Nephron progenitor cell (in vitro differentiated cells): Measurements from ENCODE around the gene ARHGEF7.
A peak's percentile ranks its signal among the peaks of the same experiment; 100 is the strongest.

Experiments
- DNase-seq: peaks from one replicate; pipeline ENCODE4 v3.0.0; 2021
- H3K27ac Mint-ChIP-seq: 2 replicates; pipeline ENCODE4 v1.8.0; 2021; ENCODE audit warnings: mild to moderate bottlenecking, moderate library complexity, mixed read lengths
- H3K27me3 Mint-ChIP-seq: 2 replicates; pipeline ENCODE4 v1.8.0; 2021; ENCODE audit warnings: mild to moderate bottlenecking, low read depth, mixed read lengths; ENCODE audit not compliant: poor library complexity
- H3K36me3 Mint-ChIP-seq: 2 replicates; pipeline ENCODE4 v1.8.0; 2021; ENCODE audit warnings: low read depth, mixed read lengths
- H3K4me1 Mint-ChIP-seq: 2 replicates; pipeline ENCODE4 v1.8.0; 2021; ENCODE audit warnings: mixed read lengths
- H3K4me3 Mint-ChIP-seq: 2 replicates; pipeline ENCODE4 v1.8.0; 2021; ENCODE audit warnings: mild to moderate bottlenecking, moderate library complexity, mixed read lengths
- H3K9me3 Mint-ChIP-seq: 2 replicates; pipeline ENCODE4 v1.8.0; 2021; ENCODE audit warnings: mild to moderate bottlenecking, moderate library complexity, mixed read lengths
- TF ChIP-seq, protein P1 (sequence below): fragments of 200-600 bp; sonication (generic); IDR thresholded peaks from 2 replicates; pipeline ENCODE4 v1.5.0; 2021; ENCODE audit warnings: antibody characterized with exemption

The ARHGEF7 gene

DNA sequence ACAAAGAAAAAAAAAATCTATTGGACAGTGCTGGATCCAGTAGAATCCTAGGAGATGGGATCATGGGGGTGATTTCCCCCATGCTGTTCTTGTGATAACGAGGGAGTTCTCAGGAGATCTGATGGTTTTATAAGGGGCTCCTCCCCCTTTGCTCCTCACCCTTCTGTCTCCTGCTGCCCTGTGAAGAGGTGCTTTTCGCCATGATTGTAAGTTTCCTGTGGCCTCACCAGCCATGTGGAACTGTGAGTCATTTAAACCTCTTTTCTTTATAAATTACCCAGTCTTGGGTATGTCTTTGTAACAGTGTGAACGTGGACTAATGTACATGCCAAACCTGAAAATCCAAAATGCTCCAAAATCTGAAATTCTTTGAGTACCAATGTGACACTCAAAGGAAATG lies 45.5 kb downstream of the ARHGEF7 start:
- DNase-seq: no peak
- peaks cover 2% of the 10 kb centered on the region for H3K4me1 Mint-ChIP-seq
- no peak overlapping the region for H3K27ac Mint-ChIP-seq
- TF ChIP-seq, protein P1, sequence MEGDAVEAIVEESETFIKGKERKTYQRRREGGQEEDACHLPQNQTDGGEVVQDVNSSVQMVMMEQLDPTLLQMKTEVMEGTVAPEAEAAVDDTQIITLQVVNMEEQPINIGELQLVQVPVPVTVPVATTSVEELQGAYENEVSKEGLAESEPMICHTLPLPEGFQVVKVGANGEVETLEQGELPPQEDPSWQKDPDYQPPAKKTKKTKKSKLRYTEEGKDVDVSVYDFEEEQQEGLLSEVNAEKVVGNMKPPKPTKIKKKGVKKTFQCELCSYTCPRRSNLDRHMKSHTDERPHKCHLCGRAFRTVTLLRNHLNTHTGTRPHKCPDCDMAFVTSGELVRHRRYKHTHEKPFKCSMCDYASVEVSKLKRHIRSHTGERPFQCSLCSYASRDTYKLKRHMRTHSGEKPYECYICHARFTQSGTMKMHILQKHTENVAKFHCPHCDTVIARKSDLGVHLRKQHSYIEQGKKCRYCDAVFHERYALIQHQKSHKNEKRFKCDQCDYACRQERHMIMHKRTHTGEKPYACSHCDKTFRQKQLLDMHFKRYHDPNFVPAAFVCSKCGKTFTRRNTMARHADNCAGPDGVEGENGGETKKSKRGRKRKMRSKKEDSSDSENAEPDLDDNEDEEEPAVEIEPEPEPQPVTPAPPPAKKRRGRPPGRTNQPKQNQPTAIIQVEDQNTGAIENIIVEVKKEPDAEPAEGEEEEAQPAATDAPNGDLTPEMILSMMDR: no peak
- no peaks in the 10 kb centered on the region for H3K9me3 Mint-ChIP-seq
- no peak overlapping the region for H3K4me3 Mint-ChIP-seq
- peaks cover 38% of the 10 kb centered on the region for H3K36me3 Mint-ChIP-seq
- H3K27me3 Mint-ChIP-seq: no peaks in the 10 kb centered on the region

DNA sequence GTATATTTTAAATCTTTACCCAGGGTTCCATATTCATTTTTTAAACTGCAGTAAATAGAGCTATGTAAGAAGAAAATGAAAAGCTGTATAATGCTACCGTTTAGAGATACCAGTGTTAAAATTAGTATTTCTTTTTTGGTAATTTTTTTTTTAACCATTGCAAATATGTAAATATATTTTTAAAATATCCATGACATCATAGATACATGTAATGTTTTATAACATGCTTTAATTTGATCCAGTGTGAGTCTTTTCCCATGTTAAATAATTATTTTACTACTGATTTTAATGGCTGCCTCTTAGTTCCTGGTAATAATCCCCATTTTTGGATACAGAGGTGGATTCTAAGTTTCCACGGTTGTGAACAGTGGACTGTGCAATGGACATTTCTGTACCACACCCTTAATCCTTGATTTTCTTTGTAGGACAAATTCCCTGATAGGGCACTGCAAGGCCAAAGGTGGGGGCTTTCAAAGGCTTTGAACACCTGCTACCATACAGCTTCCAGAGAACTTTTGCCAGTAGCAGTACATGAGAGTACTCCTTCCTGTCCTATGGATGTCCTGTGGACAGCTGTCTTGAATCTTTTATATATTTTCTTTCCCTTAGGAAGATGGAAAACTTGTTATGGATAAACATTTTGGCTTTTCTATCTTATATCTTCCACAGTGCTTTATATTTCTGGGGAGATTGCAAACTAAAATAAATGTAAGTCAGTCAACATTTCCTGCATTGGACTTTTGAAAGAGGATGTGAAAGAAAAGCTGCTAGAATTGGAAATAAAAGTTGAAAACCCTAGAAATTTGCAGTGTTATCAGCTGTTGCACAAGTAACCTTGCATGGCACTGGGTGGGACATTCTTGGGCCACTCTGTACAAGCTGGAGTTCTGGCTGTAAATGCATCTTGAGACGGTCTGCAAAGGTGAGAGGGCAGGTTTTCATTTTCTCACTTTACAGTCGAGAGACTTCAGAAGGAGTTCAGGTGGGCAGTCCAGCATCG lies 46.8 kb downstream of the ARHGEF7 start:
- Mint-ChIP-seq H3K4me1 (peaks cover 11% of the 10 kb centered on the region), H3K27me3 (no peaks in the 10 kb centered on the region), H3K36me3 (peaks cover 43% of the 10 kb centered on the region), H3K4me3 (no peak overlapping the region), H3K9me3 (no peaks in the 10 kb centered on the region), H3K27ac (no peak overlapping the region)
- DNase-seq: no peak
- TF ChIP-seq, protein P1: no peak

DNA sequence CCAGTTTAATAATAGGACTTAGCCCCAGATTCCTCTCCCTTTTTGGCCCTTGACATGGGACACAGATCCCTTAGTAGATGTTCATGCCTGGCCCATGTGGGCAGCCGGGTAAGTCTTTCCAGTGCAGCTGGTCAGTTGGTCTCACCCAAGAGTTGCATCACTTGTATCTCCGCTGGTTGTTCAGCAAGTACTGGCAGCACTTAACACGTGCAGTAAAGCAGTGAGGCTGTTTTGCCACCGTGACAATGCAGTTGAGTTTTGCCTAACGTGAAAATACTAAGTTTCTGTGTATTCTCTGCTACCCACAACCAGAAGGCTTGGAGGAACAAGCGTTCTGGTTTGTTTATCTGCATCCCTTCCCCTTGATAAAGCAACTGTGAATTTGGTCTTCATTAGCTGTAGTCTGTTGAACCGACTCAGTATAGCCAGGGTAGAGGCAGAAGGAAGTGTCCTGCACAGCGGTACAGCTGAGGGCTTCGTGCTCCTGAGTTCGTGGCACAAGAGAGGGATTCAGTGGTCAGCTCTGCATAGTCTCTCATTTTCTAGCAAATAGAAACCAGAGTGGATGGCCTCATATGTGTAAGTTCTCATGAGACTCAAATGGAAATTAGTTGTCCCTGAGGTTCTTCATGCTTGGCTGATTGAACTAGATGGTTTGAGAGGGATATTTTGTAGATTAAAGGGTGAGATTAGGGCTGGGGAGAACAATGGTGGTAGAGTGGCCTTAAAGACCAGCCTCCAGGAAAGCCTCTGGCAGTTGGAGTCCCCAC lies 50.3 kb downstream of the ARHGEF7 start:
- TF ChIP-seq, protein P1: no peak
- no peaks in the 10 kb centered on the region for H3K27me3 Mint-ChIP-seq
- peak overlapping the region; percentile 14 for H3K27ac Mint-ChIP-seq
- H3K4me1 Mint-ChIP-seq: peaks cover 22% of the 10 kb centered on the region
- no peak overlapping the region for H3K4me3 Mint-ChIP-seq
- H3K36me3 Mint-ChIP-seq: peaks cover 56% of the 10 kb centered on the region
- DNase-seq: no peak
- peaks cover 12% of the 10 kb centered on the region for H3K9me3 Mint-ChIP-seq

DNA sequence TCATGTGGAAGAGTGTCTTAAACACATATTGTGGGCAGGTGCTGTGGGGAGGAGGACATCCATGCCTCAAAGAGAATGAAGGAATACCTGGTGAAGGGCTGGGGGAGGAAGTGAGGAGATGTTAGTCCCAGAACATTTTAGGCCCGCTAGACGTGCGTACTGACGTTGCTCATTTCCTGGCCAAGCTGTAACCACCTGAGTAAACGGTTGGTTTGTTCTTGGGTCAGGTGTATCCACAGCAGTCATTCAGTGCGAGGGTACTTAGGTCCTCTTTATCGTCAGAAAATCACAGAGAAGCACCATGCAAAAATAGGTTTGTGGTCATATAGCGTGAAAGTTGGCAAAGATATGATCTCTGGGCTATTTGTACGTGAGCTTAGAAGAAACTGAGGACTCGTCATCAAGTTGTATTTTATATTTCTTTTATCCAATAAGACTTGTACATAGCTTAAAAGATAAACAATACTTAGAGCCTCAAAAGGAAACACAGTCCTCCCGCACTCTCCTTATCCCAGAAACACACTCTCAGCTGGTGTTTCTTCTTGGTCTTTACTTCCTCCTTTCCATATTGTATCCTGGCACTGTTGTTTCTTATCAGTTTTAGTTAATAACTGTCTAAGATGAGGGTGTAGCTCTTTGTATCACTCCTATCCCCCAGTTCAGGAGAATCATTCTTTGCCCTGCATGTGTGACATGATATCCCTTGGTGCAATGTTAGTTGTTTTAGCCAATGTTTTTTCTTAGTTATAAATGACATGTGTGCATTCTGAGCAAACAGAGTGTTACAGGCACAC lies 52.0 kb downstream of the ARHGEF7 start:
- no peaks in the 10 kb centered on the region for H3K27me3 Mint-ChIP-seq
- TF ChIP-seq, protein P1: no peak
- H3K4me3 Mint-ChIP-seq: no peak overlapping the region
- peaks cover 12% of the 10 kb centered on the region for H3K9me3 Mint-ChIP-seq
- H3K36me3 Mint-ChIP-seq: peaks cover 48% of the 10 kb centered on the region
- peaks cover 38% of the 10 kb centered on the region for H3K4me1 Mint-ChIP-seq
- no peak for DNase-seq
- no peak overlapping the region for H3K27ac Mint-ChIP-seq

DNA sequence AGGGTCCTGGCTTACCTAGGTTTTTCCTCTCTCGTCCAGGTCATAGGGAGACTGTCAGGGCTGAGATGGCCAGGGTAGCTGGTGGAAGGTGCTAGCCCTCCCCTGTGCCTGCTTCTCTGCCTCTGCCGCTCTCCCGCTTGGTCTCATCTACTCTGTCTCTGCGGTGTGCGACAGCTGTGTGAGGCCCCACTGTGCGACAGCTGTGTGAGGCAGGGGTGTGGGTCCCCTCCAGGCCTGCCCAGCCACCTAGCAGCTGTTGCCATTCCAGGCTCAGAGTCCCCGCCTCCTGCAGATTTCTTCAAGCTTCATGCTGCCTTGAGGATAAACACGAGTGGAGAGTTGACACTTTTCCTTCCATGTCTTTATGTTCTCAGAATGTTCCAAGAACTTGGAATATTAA lies 53.0 kb downstream of the ARHGEF7 start:
- TF ChIP-seq, protein P1: no peak
- Mint-ChIP-seq H3K4me1 (peaks cover 42% of the 10 kb centered on the region), H3K9me3 (peaks cover 12% of the 10 kb centered on the region), H3K4me3 (no peak overlapping the region), H3K27me3 (no peaks in the 10 kb centered on the region), H3K36me3 (peaks cover 48% of the 10 kb centered on the region), H3K27ac (no peak overlapping the region)
- no peak for DNase-seq
